Astrocyte (in vitro differentiated cells and primary cell): ENCODE measurements around the gene OPCML.

Experiments used
- EZH2 ChIP-seq: IDR thresholded peaks from 2 replicates; pipeline ENCODE4 v1.6.1; 2012; ENCODE audit warnings: mild to moderate bottlenecking, low read length, inconsistent platforms; ENCODE audit not compliant: insufficient read depth
- TF ChIP-seq, protein P1 (sequence below): IDR thresholded peaks from 2 replicates; pipeline ENCODE4 v1.5.1; 2011; ENCODE audit warnings: low read depth, mild to moderate bottlenecking, inconsistent platforms, low read length, moderate library complexity; ENCODE audit not compliant: insufficient read depth

GRCh38 chr11:132423266-132423665, 1109.0 kb downstream of the OPCML start:
- TF ChIP-seq, protein P1, sequence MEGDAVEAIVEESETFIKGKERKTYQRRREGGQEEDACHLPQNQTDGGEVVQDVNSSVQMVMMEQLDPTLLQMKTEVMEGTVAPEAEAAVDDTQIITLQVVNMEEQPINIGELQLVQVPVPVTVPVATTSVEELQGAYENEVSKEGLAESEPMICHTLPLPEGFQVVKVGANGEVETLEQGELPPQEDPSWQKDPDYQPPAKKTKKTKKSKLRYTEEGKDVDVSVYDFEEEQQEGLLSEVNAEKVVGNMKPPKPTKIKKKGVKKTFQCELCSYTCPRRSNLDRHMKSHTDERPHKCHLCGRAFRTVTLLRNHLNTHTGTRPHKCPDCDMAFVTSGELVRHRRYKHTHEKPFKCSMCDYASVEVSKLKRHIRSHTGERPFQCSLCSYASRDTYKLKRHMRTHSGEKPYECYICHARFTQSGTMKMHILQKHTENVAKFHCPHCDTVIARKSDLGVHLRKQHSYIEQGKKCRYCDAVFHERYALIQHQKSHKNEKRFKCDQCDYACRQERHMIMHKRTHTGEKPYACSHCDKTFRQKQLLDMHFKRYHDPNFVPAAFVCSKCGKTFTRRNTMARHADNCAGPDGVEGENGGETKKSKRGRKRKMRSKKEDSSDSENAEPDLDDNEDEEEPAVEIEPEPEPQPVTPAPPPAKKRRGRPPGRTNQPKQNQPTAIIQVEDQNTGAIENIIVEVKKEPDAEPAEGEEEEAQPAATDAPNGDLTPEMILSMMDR: no peak
- no peak for TF ChIP-seq EZH2
